ENCODE measurements around the gene LARGE1. TPM values are rescaled to one million over a fixed set of nuclear protein-coding genes. Genes with fewer than 3 reads are reported as not detected.

Gene LARGE1
- total RNA-seq, 1 donor from 2014 or later = 0.16 TPM

DNA sequence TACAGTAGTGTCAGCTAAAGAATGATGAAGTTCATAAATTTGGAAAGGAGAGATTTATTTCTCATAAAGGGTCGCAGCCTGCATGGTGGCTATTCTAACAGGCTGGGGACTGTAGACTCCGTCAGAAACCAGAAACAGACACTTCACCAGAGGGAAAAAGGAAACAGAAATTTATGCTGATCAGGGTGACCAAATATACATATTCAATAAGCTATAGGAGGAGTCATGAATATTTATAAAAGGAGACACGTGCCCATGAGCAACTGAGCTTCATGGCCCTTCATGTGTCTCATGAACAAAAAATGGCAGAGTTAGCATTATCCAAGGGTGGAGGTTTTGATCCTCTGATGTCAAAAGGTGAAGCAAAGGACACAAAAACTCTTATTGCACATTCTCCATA, 392.1 kb downstream of the LARGE1 start:
- intact Hi-C loops (cut with micrococcal nuclease) = no loop called here

DNA sequence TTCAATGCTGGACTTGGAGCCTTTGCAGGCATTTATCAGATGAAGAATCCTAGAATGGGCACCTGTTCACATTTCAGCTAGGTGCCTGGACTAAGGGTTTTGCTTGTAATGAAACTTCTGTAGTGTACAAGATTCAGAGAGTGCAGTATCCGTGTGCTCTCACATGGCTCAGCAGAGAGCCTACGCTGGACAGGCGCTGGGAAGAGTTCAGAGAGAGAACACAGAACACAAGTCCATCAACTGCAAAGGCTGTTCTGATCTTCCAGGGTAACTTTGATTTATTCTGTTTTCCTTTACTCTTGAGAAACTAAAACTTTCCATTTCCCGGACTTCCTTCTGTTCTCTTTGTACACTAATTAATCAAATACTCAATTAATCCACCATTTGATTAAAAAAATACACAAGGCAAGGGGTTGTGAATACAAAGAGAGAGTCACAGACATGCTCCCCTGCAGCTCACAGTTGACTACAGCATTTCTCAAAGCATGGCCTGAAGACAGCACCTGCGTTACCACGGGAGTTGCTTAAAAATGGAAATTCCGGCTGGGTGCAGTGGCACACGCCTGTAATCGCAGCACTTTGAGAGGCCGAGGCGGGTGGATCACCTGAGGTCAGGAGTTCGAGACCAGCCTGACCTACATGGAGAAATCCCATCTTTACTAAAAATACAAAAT, 393.7 kb downstream of the LARGE1 start:
- intact Hi-C loops (cut with micrococcal nuclease) = no loop called here

DNA sequence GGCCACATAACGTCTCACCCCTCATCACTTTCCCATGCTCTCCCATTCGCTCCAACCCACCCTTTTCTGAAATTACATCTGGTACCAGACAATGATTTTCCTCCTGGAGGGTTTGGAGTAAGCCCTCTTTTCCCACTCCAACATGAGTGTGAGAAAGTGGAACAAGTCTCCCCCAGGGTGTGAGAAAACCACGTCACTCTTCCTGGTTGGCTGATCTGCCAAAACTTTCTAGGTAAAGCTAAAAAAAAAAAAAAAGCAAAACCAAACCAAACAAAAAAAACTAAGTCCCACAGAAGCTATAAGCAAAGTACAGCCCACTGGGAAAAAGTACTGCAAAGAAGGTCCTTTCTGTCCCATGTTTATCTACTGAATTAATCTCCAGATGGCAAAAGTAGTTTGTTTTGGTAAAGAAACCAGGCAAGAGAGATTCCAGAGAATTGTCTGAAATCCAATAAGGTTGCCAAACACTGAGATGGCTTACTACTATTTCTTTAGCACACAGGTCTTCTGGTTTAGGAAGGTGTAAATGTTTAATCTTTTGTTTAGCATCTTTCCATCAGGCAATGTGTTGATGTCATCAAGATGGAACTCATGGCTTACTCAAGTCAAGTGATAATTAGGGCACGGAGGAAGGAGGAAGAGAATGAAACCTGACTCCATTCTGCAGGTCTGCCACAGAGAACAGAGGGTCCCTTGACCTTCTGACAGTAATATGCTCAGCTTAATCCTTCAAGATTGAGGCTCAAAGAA, 395.6 kb downstream of the LARGE1 start:
- intact Hi-C loops (cut with micrococcal nuclease) = no loop called here

DNA sequence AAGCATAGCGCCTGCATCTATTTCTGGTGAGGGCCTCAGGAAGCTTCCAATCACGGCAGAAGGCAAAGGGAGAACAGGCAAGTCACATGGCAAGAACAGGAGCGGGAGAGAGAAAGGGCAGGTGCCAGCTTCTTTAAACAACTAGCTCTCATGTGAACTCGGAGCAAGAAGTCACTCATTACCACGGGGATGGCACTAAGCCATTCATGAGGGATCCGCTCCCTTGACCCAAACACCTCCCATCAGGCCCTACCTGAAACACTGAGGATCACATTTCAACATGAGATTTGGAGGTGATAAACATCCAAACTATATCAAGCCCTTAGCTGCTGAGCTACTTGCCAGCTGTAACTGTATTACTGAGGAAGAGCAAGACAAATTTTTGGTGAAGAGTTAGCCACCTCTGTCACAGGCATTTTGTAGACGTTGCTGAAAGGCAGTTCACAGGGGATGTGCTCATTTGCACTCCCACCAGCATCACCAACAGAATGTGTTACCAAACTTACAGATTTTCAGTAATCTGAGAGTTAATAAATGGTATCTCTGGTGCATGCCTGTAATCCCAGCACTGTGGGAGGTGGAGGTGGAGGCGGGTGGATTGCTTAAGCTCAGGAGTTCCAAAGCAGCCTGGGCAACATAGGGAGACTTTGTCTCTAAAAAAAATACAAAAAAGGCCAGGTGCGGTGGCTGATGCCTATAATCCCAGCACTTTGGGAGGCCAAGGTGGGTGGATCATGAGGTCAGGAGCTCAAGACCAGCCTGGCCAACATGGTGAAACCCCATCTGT, 398.2 kb downstream of the LARGE1 start:
- intact Hi-C loops (cut with micrococcal nuclease) = no loop called here

DNA sequence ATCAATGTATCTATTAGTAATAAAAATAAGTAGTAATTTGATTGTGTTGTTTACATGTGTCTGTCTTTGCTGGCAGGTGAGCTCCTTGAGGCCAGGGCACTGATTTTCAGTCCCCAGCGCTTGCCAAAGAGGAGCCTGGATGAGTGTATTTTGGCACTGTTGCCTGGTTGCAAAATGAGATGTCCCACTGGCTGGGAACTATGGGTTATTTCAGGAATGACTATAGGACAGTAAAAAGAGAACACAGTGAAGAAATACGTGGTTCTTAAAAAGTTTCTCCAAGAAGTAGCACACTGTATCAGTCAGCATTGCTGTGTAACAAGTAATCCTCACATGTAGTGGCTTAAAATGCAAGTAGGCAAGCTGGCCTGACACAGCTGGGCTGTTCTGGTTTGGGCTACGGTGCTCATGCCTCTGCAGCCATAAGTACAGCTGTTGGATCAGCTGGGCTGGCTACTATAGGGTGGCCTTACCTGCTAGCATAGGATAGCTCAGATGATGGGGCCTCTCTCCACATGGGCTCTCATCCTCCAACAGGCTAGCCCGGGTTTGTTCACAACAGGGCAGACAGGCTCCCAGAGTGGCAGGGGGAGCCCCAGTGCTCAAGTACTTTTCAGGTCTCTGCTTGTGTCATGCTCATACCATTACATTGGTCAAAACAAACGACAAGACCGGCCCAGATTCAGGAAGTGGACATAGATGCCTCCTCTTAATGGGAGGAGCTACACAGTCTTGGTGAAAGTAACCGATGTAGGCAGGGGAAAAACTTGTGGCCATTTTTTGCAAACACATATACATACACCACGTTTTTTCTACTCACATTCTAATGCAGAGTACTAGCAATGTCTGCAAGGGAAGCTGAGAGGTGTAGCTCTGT, 399.1 kb downstream of the LARGE1 start:
- intact Hi-C loops (cut with micrococcal nuclease) = no loop called here

DNA sequence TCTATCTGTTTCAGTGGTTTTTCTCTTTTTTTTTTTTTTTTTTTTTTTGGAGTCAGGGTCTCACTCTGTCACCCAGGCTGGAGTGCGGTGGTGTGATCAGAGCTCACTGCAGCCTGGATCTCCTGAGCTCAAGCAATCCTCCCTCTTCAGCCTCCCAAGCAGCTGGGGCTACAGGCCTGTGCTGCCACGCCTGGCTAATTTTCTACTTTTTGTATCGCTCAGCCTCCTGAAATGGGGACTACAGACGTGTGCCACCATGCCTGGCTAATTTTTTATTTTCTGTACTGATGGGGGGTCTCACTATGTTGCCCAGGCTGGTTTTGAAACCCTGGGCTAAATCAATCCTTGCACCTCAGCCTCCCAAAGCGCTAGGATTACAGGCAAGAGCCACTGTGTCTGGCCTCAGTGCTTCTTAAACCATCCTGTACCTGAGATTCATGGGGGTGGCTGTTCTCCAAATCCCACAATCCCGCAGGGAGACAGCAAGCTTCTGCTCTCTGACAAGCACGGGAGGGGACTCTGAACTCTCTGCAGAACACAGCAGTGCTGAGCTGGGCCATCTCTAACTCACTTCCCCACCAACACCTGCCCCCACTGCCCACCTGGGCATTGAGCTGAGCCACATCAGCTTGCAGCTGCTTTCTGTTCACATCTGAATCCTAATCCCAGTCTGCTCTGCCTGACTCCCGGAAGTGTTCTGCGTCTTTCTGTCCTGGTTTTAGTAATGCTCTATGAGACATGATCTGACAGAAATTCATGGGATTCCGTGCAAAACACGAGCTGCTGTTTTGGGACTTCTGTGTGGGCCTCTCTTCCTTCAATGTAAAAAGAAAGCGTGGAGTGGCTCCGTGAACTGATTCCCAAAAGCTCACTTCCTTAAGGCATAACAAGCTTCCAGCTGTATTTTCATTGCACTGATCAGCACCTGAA, 400.0 kb downstream of the LARGE1 start:
- intact Hi-C loops (cut with micrococcal nuclease) = no loop called here

DNA sequence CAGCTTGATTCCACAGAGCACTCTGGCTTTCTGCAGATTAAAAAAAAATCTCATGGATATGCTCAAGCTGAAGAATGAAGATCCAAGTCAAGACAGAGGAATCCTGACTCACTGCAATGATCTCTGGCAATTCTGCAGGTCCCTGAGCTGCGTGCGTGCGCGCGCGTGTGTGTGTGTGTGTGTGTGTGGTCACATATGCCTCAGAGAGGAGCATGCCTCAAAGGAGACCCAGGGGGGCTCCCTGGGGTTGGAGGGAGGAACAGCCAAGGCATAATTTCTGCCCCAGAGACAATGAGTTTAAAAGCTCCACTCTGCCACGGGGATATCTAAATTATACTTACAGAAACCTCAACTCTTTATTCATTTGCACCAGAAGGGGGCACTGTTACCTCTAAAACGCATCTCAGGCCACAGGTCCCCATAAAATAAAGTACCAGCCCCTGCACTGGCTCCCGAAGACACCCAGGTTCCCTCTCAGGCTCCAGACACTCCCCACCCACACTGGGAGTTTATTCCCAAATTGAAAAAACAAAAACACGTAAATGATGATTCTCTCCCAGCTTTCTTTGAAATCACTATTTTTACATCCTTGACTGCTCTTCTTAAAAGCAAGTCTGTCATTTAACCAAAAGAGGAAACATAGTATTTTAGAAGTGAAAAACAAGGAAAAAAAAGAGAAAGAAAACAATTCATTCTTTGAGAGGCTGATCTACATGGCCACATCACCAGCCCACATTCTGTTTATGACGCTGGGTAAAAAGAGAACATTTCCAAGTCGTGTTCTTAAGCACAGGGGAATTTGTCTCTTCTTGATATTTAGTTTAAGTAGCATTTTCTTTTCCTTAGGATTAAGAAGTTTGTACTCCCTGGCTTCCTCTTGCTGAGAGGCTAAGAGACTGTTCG, 401.0 kb downstream of the LARGE1 start:
- intact Hi-C loops (cut with micrococcal nuclease) = no loop called here

DNA sequence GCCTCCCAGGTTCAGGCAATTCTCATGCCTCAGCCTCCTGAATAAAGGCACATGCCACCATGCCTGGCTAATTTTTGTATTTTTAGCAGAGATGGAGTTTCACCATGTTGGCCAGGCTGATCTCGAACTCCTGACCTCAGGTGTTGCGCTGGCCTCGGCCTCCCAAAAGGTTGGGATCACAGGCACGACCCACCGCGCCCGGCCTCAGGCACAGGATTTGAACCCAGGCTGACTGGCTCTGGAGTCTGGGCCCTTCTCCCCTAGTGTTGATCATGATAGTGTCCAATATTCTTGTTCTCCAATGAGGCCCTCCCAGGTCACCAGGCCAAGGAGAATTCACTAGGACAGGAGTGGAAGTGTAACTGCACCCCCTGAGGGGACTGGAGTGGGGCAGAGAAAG, 401.9 kb downstream of the LARGE1 start:
- intact Hi-C loops (cut with micrococcal nuclease) = no loop called here

DNA sequence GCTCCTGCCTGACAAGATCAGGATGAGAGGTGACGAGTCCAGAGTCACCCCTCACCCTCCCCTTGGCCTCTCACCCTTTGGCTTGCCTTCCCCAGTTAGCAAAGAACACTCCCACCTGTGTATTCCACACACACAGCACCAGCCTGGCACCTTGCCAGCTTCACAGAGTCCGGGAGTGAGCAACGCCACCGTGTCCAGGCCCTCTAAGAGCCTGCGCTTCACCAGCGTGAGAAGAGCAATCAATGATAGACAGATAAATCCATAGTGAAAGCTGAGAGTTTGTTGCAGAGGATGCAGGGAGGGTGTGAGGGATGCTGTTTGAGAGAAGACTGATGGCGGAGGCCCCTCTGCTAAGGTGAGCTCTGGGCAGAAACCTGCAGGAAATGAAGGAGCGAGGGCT, 404.5 kb downstream of the LARGE1 start:
- intact Hi-C loops (cut with micrococcal nuclease) = no loop called here

DNA sequence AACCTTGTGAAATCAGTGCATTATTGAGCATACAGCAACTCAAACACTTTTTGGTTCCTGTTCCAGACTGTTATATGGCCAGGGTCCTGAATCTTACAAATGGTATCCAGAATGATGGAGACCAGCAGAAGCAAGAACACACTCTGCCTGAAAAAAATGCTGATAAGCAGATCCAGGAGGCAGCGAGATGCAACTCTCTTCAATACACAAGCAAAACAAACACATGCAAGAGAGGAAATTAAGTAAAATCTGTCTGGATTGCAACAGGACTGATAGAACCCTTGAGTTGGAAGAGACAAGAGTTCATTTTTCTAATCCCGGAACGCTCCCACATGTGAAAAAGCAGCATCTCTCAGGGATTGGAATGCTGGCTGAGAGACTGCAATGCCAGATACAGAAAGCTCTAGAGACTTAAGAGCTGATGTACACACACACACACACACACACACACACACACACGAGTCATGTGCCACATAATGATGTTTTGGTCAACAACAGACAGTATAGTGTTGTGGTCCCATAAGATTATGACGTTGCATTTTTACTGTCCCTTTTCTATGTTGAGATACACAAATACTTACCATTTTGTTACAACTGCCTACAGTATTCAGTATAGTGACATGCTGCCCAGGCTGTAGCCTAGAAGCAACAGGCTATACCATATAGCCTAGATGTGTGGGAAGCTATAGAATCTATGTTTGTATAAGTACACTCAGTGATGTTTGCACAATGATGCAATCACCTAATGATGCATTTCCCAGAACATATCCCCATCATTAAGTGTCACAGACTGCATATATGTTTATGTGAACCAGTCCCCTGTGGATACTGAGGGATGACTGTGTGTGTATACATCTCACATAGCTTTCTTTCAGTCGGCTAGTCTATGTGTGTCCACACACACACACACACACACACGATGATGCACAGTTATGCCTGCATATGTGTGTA, 406.6 kb downstream of the LARGE1 start:
- intact Hi-C loops (cut with micrococcal nuclease) = no loop called here

DNA sequence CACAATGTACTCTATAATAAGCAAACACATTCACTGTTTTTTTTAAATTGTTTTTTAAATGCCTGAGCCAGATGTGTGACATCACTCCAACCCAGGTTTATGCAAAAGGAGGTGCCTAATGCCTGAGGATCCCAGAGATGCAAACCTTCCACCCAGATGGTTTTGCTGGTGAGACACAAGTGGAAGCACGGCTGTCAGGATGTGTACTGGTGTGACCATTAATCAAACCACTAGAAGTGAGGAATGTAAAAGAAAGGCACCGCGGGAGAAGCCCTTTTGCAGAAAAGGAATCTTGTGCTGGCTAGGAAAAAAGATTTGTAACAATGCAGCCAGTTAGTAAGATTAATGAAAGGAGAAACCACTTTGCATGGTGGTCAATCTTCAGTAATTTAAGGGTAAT, 407.4 kb downstream of the LARGE1 start:
- intact Hi-C loops (cut with micrococcal nuclease) = no loop called here

DNA sequence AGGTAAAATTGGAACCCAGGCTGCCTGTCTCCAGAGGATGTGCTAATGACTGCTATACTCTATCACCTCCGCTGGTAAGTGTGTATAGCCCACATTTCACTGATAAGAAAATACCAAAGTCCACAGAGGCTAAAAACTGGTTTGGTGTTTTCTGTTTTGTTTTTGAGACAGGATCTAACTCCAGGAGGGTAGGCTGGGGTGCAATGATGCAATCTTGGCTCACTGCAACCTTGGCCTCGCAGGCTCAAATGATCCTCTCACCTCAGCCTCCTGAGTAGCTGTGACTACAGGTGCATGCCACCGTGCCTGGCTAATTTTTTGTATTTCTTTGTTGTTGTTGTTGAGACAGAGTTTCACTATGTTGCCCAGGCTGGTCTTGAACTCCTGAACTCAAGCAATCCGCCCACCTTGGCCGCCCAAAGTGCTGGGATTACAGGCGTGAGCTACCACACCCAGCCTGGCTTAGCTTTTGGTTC, 409.8 kb downstream of the LARGE1 start:
- intact Hi-C loops (cut with micrococcal nuclease) = no loop called here

DNA sequence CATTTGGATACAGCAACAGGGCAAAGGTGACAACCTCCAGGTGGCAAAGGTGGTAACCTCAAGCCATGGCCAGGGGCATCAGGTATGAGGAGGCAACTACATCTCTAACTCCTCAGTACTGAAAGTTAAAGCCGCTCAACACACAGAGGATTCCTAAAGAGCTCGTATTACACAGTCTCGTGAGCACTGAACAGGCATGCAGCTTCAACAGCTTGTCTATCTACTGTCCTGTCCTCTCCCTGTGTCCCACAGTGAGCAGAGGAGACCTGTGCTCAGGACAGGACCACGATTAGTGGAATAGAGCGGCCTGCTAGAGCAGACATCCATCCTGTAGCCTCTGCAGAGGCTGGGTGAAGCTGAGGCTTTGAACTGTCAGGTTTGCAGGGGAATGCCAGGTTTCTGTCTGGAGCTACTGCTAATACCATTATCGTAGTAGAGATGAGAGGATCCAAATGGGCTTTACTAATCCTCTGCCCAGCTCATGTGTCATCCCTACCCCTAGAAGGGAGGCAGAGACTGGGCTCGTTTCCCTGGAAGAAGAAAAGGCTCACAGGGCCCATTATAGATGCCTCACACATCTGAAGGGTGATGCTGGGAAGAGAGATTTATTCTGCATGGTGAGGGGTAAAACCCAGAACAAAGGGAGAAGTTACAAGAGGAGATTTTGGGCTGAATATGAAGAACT, 415.2 kb downstream of the LARGE1 start:
- intact Hi-C loops (cut with micrococcal nuclease) = no loop called here

DNA sequence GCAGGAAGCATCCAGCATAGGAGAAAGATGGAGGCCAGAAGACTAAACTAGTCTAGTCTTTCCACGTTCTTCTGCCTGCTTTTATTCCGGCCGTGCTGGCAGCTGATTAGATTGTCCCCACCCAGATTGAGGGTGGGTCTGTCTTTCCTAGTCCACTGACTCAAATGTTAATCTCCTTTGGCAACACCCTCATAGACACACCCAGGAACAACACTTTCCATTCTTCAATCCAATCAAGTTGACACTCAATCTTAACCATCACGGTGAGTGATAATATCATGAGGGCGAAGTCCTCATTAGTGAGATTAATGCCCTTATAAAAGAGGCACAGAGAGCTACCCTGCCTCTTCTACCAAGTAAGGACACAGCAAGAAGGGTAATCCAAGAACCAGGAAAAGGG, 424.2 kb downstream of the LARGE1 start:
- intact Hi-C loops (cut with micrococcal nuclease) = no loop called here

DNA sequence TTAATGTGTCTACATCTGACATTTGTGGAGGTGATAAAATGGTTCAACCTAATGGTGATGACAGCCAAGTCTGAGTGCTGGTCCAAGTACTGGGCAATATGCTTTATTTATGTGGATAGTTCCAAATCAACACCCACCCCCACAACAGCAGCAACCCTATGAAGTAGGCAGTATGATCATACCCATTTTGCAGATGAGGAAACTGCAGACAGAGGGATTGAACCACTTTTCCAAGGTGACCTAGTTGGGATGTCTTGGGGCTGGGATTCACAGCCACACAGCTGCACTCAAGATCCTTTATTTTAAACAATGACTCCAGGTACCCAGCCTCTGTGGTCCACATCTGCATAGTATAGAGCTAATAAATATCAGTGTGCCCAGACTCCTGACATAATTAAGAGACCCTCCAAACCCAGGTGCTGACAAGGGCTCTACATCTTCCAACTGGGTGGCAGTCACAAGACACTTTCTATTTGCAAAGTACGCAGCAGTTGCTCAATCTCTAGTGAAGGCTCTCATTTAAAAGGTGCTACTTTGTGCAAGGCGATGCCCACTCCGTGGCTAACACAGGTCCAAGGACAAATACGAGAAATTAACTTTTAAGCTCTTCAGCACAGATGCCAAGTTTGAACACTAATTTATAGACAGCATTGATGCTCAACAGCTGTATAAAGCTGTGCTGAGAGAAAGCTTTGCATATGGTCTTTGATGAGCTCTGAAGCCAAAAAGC, 426.6 kb downstream of the LARGE1 start:
- intact Hi-C loops (cut with micrococcal nuclease) = no loop called here

DNA sequence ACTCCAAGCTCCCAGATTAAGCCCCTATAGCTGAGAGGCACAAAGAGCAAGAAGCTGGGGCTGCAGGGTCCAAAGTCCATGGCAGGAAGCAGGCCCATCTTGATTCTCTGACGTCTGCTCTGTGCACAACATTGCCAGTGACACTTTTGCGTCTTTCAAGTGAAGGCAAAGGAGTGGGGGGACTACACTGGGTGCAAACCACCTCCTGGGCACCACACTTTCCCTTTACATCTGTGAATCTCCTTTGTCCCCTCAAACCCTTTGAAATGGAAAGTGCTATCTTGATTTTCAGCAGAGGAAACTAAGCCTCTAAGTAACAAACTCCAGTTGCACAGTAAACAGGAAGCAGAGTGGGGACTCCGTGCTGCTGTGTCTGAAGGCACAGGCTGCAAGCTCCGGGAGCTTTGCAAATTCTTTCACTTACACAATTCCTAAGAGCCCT, 428.0 kb downstream of the LARGE1 start:
- intact Hi-C loops (cut with micrococcal nuclease) = no loop called here

Data from T-helper 2 cell treated with Interferon-gamma antibody and Interleukin-4, amounts not matched to agents 100 ng/mL and 5 ng/mL, for 36 hours (primary cell).